GM23248 (cell line): ENCODE data around the gene SOX12. TPM values are rescaled to one million over a fixed set of nuclear protein-coding genes. Genes with fewer than 3 reads are reported as not detected.

ENCODE experiments used
- DNase-seq: peaks from one replicate; pipeline ENCODE4 v3.0.0-alpha.2; 2015
- H2AFZ ChIP-seq: fragments of 200-600 bp; sonication (generic); 2 replicates; pipeline ENCODE4 v1.6.1; 2016; ENCODE audit warnings: antibody characterized with exemption
- H3F3A ChIP-seq: fragments of 200-600 bp; sonication (generic); 2 replicates; pipeline ENCODE4 v1.6.1; 2016; ENCODE audit warnings: mild to moderate bottlenecking, antibody characterized with exemption, mixed run types; ENCODE audit not compliant: insufficient read depth
- H3K27ac ChIP-seq: fragments of 200-600 bp; sonication (generic); 2 replicates; pipeline ENCODE4 v1.5.1; 2016; ENCODE audit warnings: mild to moderate bottlenecking
- H3K27me3 ChIP-seq: fragments of 200-600 bp; sonication (generic); replicated peaks from 2 replicates; pipeline ENCODE4 v1.6.1; 2016; ENCODE audit warnings: mild to moderate bottlenecking; ENCODE audit not compliant: insufficient read depth
- H3K36me3 ChIP-seq: fragments of 200-600 bp; sonication (generic); 2 replicates; pipeline ENCODE4 v1.6.1; 2016; ENCODE audit warnings: low read depth, mild to moderate bottlenecking
- H3K4me1 ChIP-seq: fragments of 200-600 bp; sonication (generic); 2 replicates; pipeline ENCODE4 v1.6.1; 2016; ENCODE audit warnings: mild to moderate bottlenecking; ENCODE audit not compliant: insufficient read depth
- H3K4me2 ChIP-seq: fragments of 200-600 bp; sonication (generic); one replicate; pipeline ENCODE4 v1.6.1; 2016; ENCODE audit warnings: mild to moderate bottlenecking; ENCODE audit not compliant: unreplicated experiment
- H3K4me3 ChIP-seq: fragments of 200-600 bp; sonication (generic); 2 replicates; pipeline ENCODE4 v1.5.1; 2016; ENCODE audit warnings: mild to moderate bottlenecking
- H3K79me2 ChIP-seq: fragments of 200-600 bp; sonication (generic); 2 replicates; pipeline ENCODE4 v1.6.1; 2016; ENCODE audit warnings: mild to moderate bottlenecking; ENCODE audit not compliant: insufficient read depth
- H3K9ac ChIP-seq: fragments of 200-600 bp; sonication (generic); 2 replicates; pipeline ENCODE4 v1.6.1; 2016; ENCODE audit warnings: mild to moderate bottlenecking
- H3K9me2 ChIP-seq: fragments of 200-600 bp; sonication (generic); 2 replicates; pipeline ENCODE4 v1.6.1; 2016; ENCODE audit warnings: mixed run types, mild to moderate bottlenecking, moderate library complexity; ENCODE audit not compliant: insufficient read depth
- H3K9me3 ChIP-seq: fragments of 200-600 bp; sonication (generic); one replicate; pipeline ENCODE4 v1.6.1; 2017; ENCODE audit warnings: low read depth
- H4K20me1 ChIP-seq: fragments of 200-600 bp; sonication (generic); 2 replicates; pipeline ENCODE4 v1.6.0; 2016; ENCODE audit not compliant: insufficient read depth
- EZH2 ChIP-seq: fragments of 200-600 bp; sonication (generic); IDR thresholded peaks from 2 replicates; pipeline ENCODE4 v1.6.1; 2018; ENCODE audit warnings: antibody characterized with exemption, mild to moderate bottlenecking; ENCODE audit not compliant: insufficient read depth, poor library complexity, severe bottlenecking
- EZH2phosphoT487 ChIP-seq: fragments of 200-600 bp; sonication (generic); IDR thresholded peaks from 2 replicates; pipeline ENCODE4 v1.6.1; 2018; ENCODE audit warnings: antibody characterized with exemption, moderate library complexity, mild to moderate bottlenecking, low read depth; ENCODE audit not compliant: insufficient read depth
- WGBS, 2 experiments: methylation state at CpG; one replicate each; pipeline ENCODE4 v1.1.6; 2015 to 2017; ENCODE audit warnings: low lambda C conversion rate in 2 of 2, low coverage in 1 of 2; ENCODE audit errors: missing lambda C conversion rate in 2 of 2; 5-methylcytosine and 5-hydroxymethylcytosine counted together
- in situ Hi-C: fragments of 300-500 bp; cut with MboI; formaldehyde crosslinking; loops from 2 replicates; pipeline ENCODE4 v1.15.0; 2020
- polyA plus RNA-seq: library from polyadenylated mRNA; unstranded; fragments of >200 nt; fragmentation: Nextera tagmentation; extraction: Ambion mirVana; gene quantifications from 2 replicates; pipeline ENCODE4 v1.2.1, GENCODE V29; 2016
- total RNA-seq: library from RNA; depleted of rRNA; stranded (reverse); fragments of >200 nt; shearing (Covaris generic); gene quantifications from 2 replicates; pipeline ENCODE4 v1.2.3, GENCODE V29; 2014

The SOX12 gene
- total and polyA plus RNA-seq, 2 experiments from 2014 or later = 2.1 to 7.5 TPM

- Histone ChIP-seq H3K4me3 (no peak overlapping the region), H3K27me3 (no peaks in the 10 kb centered on the region), H3K4me1 (no peaks in the 10 kb centered on the region), H3K9ac (no peak overlapping the region), H3K9me2 (no peaks in the 10 kb centered on the region), H2AFZ (no peak overlapping the region), H3K79me2 (no peaks in the 10 kb centered on the region), H3K36me3 (no peaks in the 10 kb centered on the region), H3K9me3 (no peaks in the 10 kb centered on the region), H3K27ac (no peak overlapping the region), H3F3A (peaks cover 5% of the 10 kb centered on the region), H3K4me2 (no peak overlapping the region), H4K20me1 (no peaks in the 10 kb centered on the region)
- TF ChIP-seq EZH2 (no peak), EZH2phosphoT487 (no peak)
- 71 to 72% methylated on average over 7 of the region's 7 CpGs for WGBS, 2 experiments
- DNase-seq = no peak
- in situ Hi-C loops = no loop called here
Measured at GRCh38 chr20:366041-366718, 40.8 kb downstream of the SOX12 start.

- DNase-seq = no peak
- H3K27ac ChIP-seq = no peak overlapping the region
- in situ Hi-C loops = no loop called here
- WGBS, 2 experiments = 89 to 90% methylated on average over 13 of the region's 13 CpGs
- no peaks in the 10 kb centered on the region for H3K79me2 ChIP-seq
- H3K4me2 ChIP-seq = no peak overlapping the region
- no peaks in the 10 kb centered on the region for H3K9me3 ChIP-seq
- no peaks in the 10 kb centered on the region for H4K20me1 ChIP-seq
- peaks cover 5% of the 10 kb centered on the region for H3F3A ChIP-seq
- no peak overlapping the region for H2AFZ ChIP-seq
- no peaks in the 10 kb centered on the region for H3K9me2 ChIP-seq
- no peak overlapping the region for H3K9ac ChIP-seq
- peaks cover 5% of the 10 kb centered on the region for H3K4me1 ChIP-seq
- H3K27me3 ChIP-seq = no peaks in the 10 kb centered on the region
- no peak overlapping the region for H3K4me3 ChIP-seq
- no peaks in the 10 kb centered on the region for H3K36me3 ChIP-seq
- TF ChIP-seq EZH2 = no peak
- no peak for TF ChIP-seq EZH2phosphoT487
Measured at GRCh38 chr20:366719-367485, 41.5 kb downstream of the SOX12 start.

GRCh38 chr20:367486-367887 is 42.1 kb downstream of the SOX12 start:
- Histone ChIP-seq H3K4me1 (peaks cover 11% of the 10 kb centered on the region), H3F3A (peaks cover 5% of the 10 kb centered on the region), H4K20me1 (no peaks in the 10 kb centered on the region), H3K27ac (no peak overlapping the region), H3K9me2 (no peaks in the 10 kb centered on the region), H3K36me3 (no peaks in the 10 kb centered on the region), H3K27me3 (no peaks in the 10 kb centered on the region), H3K4me3 (no peak overlapping the region), H3K9me3 (no peaks in the 10 kb centered on the region), H3K4me2 (no peak overlapping the region), H3K79me2 (no peaks in the 10 kb centered on the region), H2AFZ (no peak overlapping the region), H3K9ac (no peak overlapping the region)
- TF ChIP-seq EZH2phosphoT487 (no peak), EZH2 (no peak)
- in situ Hi-C loops = no loop called here
- WGBS, 2 experiments = 76 to 80% methylated on average over 8 of the region's 8 CpGs
- DNase-seq = no peak

GRCh38 chr20:368915-369314 is 43.6 kb downstream of the SOX12 start:
- no peak for DNase-seq
- in situ Hi-C loops = no loop called here
- no peak for TF ChIP-seq EZH2
- no peak for TF ChIP-seq EZH2phosphoT487

More at GRCh38 chr20:368915-369314, 43.6 kb downstream of the SOX12 start:
- H3K36me3 ChIP-seq = no peaks in the 10 kb centered on the region
- WGBS, 2 experiments = 81 to 86% methylated on average over 4 of the region's 4 CpGs
- H3K79me2 ChIP-seq = no peaks in the 10 kb centered on the region
- no peak overlapping the region for H3K27ac ChIP-seq
- no peaks in the 10 kb centered on the region for H4K20me1 ChIP-seq
- H3K9ac ChIP-seq = no peak overlapping the region
- H3K4me3 ChIP-seq = no peak overlapping the region
- peaks cover 5% of the 10 kb centered on the region for H3F3A ChIP-seq
- H3K9me2 ChIP-seq = no peaks in the 10 kb centered on the region
- H3K4me1 ChIP-seq = peaks cover 14% of the 10 kb centered on the region
- no peaks in the 10 kb centered on the region for H3K27me3 ChIP-seq
- H3K9me3 ChIP-seq = no peaks in the 10 kb centered on the region
- no peak overlapping the region for H3K4me2 ChIP-seq
- H2AFZ ChIP-seq = no peak overlapping the region
